Epithelial cell of prostate (primary cell): ENCODE data around the gene RASD1.
"Not testable (repeated sequence)": the region's sequence is repeated elsewhere in the genome, so short reads cannot be mapped to it uniquely, and the experiment has no call there.

Experiments used
- DNase-seq: peaks from one replicate; pipeline ENCODE4 v3.0.0-alpha.2; 2011; ENCODE audit warnings: low read depth, low spot score
- H3K27ac ChIP-seq: fragments of 450-650 bp; 2 replicates; pipeline ENCODE4 v1.5.1; 2017; ENCODE audit warnings: mild to moderate bottlenecking

RASD1 gene

DNA sequence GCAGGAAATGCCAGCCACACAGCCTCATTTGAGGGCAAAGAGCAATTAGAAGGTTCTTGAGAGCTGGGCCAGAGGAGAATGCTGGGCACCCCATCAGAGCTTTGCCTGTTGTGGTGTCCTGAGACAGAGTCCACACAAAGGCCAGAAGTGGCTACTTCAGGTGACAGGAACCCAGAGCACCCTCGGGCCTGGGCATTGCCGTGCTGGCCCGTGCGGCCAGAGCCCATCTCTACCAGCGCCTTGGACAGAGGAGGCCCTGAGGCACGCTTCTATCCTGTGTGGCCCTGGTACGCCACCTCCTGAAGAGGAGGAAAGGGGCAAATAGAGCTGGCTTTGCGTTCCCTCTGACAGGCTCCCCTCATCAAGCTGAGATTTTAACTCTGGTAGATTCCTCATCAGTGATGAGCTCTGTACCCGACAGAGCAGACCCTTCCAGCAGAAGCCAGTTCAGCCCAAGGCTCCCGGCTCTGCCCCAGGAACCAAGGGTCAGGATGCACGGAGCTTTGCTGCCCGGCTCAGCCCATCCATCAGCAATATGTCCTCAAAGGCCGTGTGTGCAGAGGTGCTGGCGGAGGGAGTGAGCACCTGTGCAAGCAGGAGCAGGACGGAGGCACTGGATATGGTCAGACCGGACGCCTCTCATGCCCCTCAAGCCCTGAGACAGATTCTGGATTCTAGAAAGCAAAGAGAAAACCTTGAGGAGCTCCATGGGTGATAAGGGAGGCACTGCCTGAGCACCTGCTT, 3.4 kb upstream of the RASD1 start:
- no peak overlapping the region for H3K27ac ChIP-seq
- no peak for DNase-seq

- H3K27ac ChIP-seq, result no peak overlapping the region
These were observed 2.6 kb upstream of the RASD1 start for GRCh38 chr17:17498606-17499301.

GRCh38 chr17:17497845-17498520, 1.8 kb upstream of the RASD1 start:
- DNase-seq, result no peak

More at GRCh38 chr17:17498606-17499301, 2.6 kb upstream of the RASD1 start:
- no peak for DNase-seq

GRCh38 chr17:17497065-17497844, 1.1 kb upstream of the RASD1 start:
- H3K27ac ChIP-seq, result no peak overlapping the region
- no peak for DNase-seq

More at GRCh38 chr17:17497845-17498520, 1.8 kb upstream of the RASD1 start:
- no peak overlapping the region for H3K27ac ChIP-seq

GRCh38 chr17:17495536-17496188, 533 bp downstream of the RASD1 start:
- H3K27ac ChIP-seq, result no peak overlapping the region
- DNase-seq, result no peak

DNA sequence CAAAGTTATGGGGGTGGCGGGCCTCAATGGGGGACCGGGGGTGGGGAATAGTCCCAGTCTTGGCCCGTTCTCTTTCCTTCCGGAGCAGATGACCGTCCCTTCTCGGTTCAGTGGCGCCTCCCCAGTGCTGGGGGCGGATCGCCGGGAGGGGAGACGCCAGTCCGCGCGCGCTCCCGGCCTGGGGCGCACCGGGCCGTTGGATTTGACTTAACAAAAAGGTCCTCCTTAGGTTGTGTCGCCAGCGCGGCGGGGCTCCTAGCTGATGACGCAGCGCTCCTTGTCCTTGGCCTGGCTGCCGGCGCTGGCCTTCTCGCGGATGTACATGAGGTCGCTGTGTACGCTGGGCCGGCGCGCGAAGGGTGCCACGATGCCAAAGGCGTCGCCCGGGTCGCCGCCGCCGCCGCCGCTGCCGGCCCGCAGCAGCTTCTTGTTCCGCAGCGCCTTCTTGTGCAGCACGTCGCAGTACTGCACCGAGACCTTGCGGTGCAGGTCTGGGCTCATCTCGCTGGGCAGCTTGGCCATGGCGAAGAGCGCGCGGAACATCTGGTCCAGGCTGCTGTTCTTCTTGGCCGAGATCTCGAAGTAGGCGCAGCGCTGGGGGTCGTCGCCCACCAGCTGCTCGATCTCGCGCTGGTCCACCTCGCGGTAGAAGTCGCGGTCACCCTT, 1.2 kb downstream of the RASD1 start:
- DNase-seq, result no peak
- H3K27ac ChIP-seq, result no peak overlapping the region

- DNase-seq, result no peak
- no peak overlapping the region for H3K27ac ChIP-seq
These were observed 1.7 kb downstream of the RASD1 start for GRCh38 chr17:17494499-17494869.

- DNase-seq, result no peak
- no peak overlapping the region for H3K27ac ChIP-seq
These were observed 2.2 kb downstream of the RASD1 start for GRCh38 chr17:17493986-17494466.

GRCh38 chr17:17493249-17493985, 2.8 kb downstream of the RASD1 start:
- H3K27ac ChIP-seq, result no peak overlapping the region
- no peak for DNase-seq

DNA sequence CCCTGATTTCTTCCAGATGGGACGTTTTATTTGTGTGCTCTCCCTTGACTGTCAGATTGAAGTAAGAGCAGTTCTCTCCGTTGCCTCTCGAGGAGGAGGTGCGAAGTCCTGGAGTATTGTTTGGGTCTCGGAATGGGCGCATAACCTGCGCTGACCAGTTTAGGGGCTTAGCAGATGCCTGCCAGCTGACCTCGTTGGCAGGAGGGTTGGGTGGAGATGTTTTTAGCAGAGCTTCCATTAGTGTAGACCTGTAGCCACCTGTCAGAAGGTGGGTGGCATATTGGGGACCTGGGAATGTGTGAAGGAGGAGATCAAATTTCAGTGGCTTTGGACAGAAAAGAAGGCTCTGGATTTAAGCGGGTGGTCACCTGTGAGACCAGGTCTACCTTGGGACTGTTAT, 3.6 kb downstream of the RASD1 start:
- no peak overlapping the region for H3K27ac ChIP-seq
- DNase-seq, result no peak

GRCh38 chr17:17492085-17492484, 4.1 kb downstream of the RASD1 start:
- DNase-seq, result no peak
- no peak overlapping the region for H3K27ac ChIP-seq

- H3K27ac ChIP-seq, result no peak overlapping the region
- DNase-seq, result no peak
These were observed 4.6 kb downstream of the RASD1 start for GRCh38 chr17:17491546-17491988.

DNA sequence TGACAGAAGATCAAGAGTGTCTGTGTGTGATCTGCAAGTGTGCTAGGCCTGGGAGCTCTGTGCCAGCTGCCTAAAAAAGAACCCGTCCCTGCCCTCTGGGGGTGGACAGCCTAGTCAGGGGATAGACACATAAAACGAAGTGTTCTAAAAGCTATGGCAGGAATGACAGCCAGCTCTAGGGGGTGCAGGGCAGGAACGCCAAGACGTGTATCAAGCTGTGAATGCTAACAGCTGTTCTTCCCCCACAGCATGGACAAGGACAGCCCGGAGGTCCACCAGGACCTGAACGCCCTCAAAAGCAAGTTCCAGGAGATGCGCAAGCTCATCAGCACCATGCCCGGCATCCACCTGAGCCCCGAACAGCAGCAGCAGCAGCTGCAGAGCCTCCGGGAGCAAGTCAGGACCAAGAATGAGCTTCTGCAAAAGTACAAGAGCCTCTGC, 5.1 kb downstream of the RASD1 start:
- no peak for DNase-seq
- H3K27ac ChIP-seq, result no peak overlapping the region

- DNase-seq, result no peak
- no peak overlapping the region for H3K27ac ChIP-seq
These were observed 8.2 kb downstream of the RASD1 start for GRCh38 chr17:17487998-17488397.

- H3K27ac ChIP-seq, DNase-seq: not testable (repeated sequence)
These were observed 9.8 kb downstream of the RASD1 start for GRCh38 chr17:17486416-17486815.

- no peak overlapping the region for H3K27ac ChIP-seq
- no peak for DNase-seq
These were observed 10.8 kb downstream of the RASD1 start for GRCh38 chr17:17485420-17485819.

DNA sequence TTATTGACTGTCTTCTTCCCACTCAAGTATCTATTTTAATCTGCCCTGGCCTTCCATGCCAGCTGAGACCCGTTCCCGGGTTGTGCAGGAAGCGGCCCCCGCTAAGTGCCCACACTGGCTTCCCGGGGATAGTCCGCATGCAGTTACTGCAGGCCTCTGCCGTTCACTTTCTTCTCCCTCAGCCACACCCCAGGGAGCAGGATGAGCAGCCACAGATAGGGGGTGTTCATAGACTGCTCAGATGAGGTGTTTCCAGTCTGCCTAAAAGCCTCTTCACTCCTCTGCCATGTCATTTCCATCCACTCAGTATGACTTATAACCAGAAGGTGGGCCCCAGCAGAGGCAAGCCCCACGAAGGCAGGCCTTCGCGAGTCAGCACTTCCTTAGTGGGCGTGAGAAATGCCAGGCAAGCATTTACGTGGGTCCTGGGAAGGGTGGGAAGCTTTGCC, 11.7 kb downstream of the RASD1 start:
- H3K27ac ChIP-seq, result no peak overlapping the region
- DNase-seq, result no peak

DNA sequence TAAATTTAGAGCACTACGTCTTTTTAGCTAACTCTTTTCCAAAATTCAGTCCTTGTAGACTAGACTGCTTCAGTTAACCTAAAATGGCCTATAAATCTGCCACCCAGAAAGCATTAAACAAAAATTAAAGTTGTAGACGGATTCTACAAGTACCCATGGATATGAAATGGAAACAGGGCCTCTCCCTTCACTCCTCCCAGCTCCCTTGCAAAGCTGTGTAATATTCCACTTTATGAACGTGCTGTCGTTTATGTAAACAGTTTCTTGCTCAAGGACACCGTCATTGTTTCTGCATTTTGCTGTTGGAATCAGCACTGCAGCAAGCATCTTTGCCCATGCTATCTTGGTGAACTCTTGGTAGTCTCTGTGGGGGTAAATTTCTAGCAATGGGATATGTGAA, 14.3 kb downstream of the RASD1 start:
- H3K27ac ChIP-seq, result no peak overlapping the region
- no peak for DNase-seq
